Measurements from ENCODE around the gene SRSF5. TPM values are rescaled to one million over a fixed set of nuclear protein-coding genes. Genes with fewer than 3 reads are reported as not detected.

Gene SRSF5
- total RNA-seq, 2 experiments from 2014 or later = 1,437 to 1,479 TPM

GRCh38 chr14:69786603-69787002, 19.7 kb downstream of the SRSF5 start:
- no peaks in the 10 kb centered on the region for H3K9me3 ChIP-seq (ENCODE audit: control insufficient read depth in 1 of 2, insufficient read depth in 1 of 2, low read length in 2 of 2)
- H3K27ac Mint-ChIP-seq = no peak overlapping the region
- TF ChIP-seq, protein P1, sequence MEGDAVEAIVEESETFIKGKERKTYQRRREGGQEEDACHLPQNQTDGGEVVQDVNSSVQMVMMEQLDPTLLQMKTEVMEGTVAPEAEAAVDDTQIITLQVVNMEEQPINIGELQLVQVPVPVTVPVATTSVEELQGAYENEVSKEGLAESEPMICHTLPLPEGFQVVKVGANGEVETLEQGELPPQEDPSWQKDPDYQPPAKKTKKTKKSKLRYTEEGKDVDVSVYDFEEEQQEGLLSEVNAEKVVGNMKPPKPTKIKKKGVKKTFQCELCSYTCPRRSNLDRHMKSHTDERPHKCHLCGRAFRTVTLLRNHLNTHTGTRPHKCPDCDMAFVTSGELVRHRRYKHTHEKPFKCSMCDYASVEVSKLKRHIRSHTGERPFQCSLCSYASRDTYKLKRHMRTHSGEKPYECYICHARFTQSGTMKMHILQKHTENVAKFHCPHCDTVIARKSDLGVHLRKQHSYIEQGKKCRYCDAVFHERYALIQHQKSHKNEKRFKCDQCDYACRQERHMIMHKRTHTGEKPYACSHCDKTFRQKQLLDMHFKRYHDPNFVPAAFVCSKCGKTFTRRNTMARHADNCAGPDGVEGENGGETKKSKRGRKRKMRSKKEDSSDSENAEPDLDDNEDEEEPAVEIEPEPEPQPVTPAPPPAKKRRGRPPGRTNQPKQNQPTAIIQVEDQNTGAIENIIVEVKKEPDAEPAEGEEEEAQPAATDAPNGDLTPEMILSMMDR (IDR thresholded peaks at IDR 0.05) = no peak
- DNase-seq (no peak), ATAC-seq (ENCODE audit: poor library complexity) (no peak)
- ChIA-PET POLR2A (interaction anchor here (1.3 kb wide), 1 partner anchor 20 kb away, joined by 3 read pairs; no protein-coding TSS in a partner anchor), CTCF (no interaction called here)
- intact Hi-C loops (cut with DNase I, micrococcal nuclease) = no loop called here
- H3K27ac ChIP-seq (ENCODE audit: low read depth in 1 of 2, low read length in 2 of 2) = no peak overlapping the region
- H3K4me3 Mint-ChIP-seq = no peak overlapping the region
- no peaks in the 10 kb centered on the region for H3K27me3 ChIP-seq (ENCODE audit: control insufficient read depth in 1 of 2, insufficient read depth in 2 of 2, low read length in 2 of 2)
- H3K4me3 ChIP-seq (ENCODE audit: low read length) = no peak overlapping the region
- no peaks in the 10 kb centered on the region for H3K27me3 Mint-ChIP-seq
- H3K4me1 ChIP-seq (ENCODE audit: insufficient read depth, low read length) = no peaks in the 10 kb centered on the region
- H3K36me3 ChIP-seq (ENCODE audit: insufficient read depth, low read length) = peaks cover 15% of the 10 kb centered on the region
- peaks cover 8% of the 10 kb centered on the region for H3K4me1 Mint-ChIP-seq (ENCODE audit: low read depth)
- peaks cover 17% of the 10 kb centered on the region for H3K36me3 Mint-ChIP-seq (ENCODE audit: low read depth)
- no peaks in the 10 kb centered on the region for H3K9me3 Mint-ChIP-seq

- no peak overlapping the region for H3K4me3 Mint-ChIP-seq
- intact Hi-C loops (cut with DNase I, micrococcal nuclease) = no loop called here
- Histone ChIP-seq H3K4me1 (ENCODE audit: insufficient read depth, low read length) (no peaks in the 10 kb centered on the region), H3K27me3 (ENCODE audit: control insufficient read depth in 1 of 2, insufficient read depth in 2 of 2, low read length in 2 of 2) (no peaks in the 10 kb centered on the region), H3K9me3 (ENCODE audit: control insufficient read depth in 1 of 2, insufficient read depth in 1 of 2, low read length in 2 of 2) (no peaks in the 10 kb centered on the region), H3K36me3 (ENCODE audit: insufficient read depth, low read length) (peaks cover 12% of the 10 kb centered on the region), H3K4me3 (ENCODE audit: low read length) (no peak overlapping the region), H3K27ac (ENCODE audit: low read depth in 1 of 2, low read length in 2 of 2) (no peak overlapping the region)
- H3K36me3 Mint-ChIP-seq (ENCODE audit: low read depth) = peaks cover 17% of the 10 kb centered on the region
- no peaks in the 10 kb centered on the region for H3K9me3 Mint-ChIP-seq
- TF ChIP-seq, protein P1 (IDR thresholded peaks at IDR 0.05) = no peak
- POLR2A ChIA-PET = no interaction called here
- H3K27me3 Mint-ChIP-seq = no peaks in the 10 kb centered on the region
- H3K27ac Mint-ChIP-seq = no peak overlapping the region
- ATAC-seq (ENCODE audit: poor library complexity) (no peak), DNase-seq (no peak)
- H3K4me1 Mint-ChIP-seq (ENCODE audit: low read depth) = no peaks in the 10 kb centered on the region
- CTCF ChIA-PET = no interaction called here
Measured at GRCh38 chr14:69789118-69789640, 22.2 kb downstream of the SRSF5 start.

- H3K36me3 ChIP-seq (ENCODE audit: insufficient read depth, low read length) = no peaks in the 10 kb centered on the region
- H3K27ac Mint-ChIP-seq = no peak overlapping the region
- H3K4me3 Mint-ChIP-seq = no peak overlapping the region
- H3K4me3 ChIP-seq (ENCODE audit: low read length) = no peak overlapping the region
- no peaks in the 10 kb centered on the region for H3K4me1 Mint-ChIP-seq (ENCODE audit: low read depth)
- no peak for ATAC-seq (ENCODE audit: poor library complexity)
- no peak overlapping the region for H3K27ac ChIP-seq (ENCODE audit: low read depth in 1 of 2, low read length in 2 of 2)
- H3K27me3 Mint-ChIP-seq = no peaks in the 10 kb centered on the region
- no peaks in the 10 kb centered on the region for H3K9me3 Mint-ChIP-seq
- intact Hi-C loops (cut with DNase I, micrococcal nuclease) = no loop called here
- ChIA-PET CTCF (no interaction called here), POLR2A (no interaction called here)
- TF ChIP-seq, protein P1 (IDR thresholded peaks at IDR 0.05) = no peak
- H3K9me3 ChIP-seq (ENCODE audit: control insufficient read depth in 1 of 2, insufficient read depth in 1 of 2, low read length in 2 of 2) = peaks cover 0 to 3% of the 10 kb centered on the region in 2 experiments
- no peaks in the 10 kb centered on the region for H3K4me1 ChIP-seq (ENCODE audit: insufficient read depth, low read length)
- no peak for DNase-seq
- no peaks in the 10 kb centered on the region for H3K27me3 ChIP-seq (ENCODE audit: control insufficient read depth in 1 of 2, insufficient read depth in 2 of 2, low read length in 2 of 2)
- H3K36me3 Mint-ChIP-seq (ENCODE audit: low read depth) = no peaks in the 10 kb centered on the region
Measured at GRCh38 chr14:69792887-69793421, 26.0 kb downstream of the SRSF5 start.
